HG03175 (cell line): Measurements from ENCODE around the gene GRK2.
"Not testable (repeated sequence)": the region's sequence is repeated elsewhere in the genome, so short reads cannot be mapped to it uniquely, and the experiment has no call there.

Experiments used
- ATAC-seq: cut with Tn5 transposase; IDR thresholded peaks from one replicate; pipeline ENCODE4 v1.9.1; 2021; ENCODE audit warnings: mild to moderate bottlenecking, moderate library complexity; ENCODE audit not compliant: unreplicated experiment

The GRK2 gene

GRCh38 chr11:67266449-67267187 is at the start of gene GRK2:
Gene GRK2 (plus strand): TSS chr11:67266473. CDS start chr11:67266700, 227 bp downstream.
- ATAC-seq = no peak

- no peak for ATAC-seq
These were observed 38.5 kb upstream of the GRK2 start for GRCh38 chr11:67227726-67228125.

- ATAC-seq = no peak
These were observed 35.9 kb upstream of the GRK2 start for GRCh38 chr11:67230406-67230805.

- no peak for ATAC-seq
These were observed 35.4 kb upstream of the GRK2 start for GRCh38 chr11:67230886-67231285.

DNA sequence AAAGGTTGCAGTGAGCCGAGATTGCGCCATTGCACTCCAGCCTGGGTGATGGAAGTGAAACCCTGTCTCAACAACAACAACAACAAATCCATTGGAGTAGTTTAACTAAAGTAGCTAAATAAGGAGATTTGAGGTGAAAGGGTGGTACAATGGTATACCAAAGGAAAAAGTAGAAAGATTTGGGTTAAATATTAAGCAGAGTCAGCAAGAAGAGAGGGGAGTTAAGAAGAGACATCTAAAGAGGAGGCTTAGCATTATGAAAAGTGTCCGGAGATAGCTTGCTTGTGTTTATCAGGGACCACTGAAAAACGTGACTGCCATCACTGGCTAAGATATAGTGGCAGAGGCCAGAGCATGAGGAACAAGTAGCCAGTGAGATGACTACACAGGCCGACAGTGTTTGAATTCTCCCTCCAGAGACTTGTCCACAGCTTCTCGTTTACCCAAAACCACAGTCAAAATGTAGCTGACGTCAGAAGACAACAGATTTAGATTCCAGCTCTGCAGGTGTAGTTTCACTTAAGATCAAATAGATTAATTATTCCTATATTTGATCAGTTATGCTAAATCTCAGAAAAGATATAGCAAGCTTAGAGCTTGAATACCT is 32.6 kb upstream of the GRK2 start:
- no peak for ATAC-seq

GRCh38 chr11:67234571-67234970 is 31.7 kb upstream of the GRK2 start:
- ATAC-seq = not testable (repeated sequence)

DNA sequence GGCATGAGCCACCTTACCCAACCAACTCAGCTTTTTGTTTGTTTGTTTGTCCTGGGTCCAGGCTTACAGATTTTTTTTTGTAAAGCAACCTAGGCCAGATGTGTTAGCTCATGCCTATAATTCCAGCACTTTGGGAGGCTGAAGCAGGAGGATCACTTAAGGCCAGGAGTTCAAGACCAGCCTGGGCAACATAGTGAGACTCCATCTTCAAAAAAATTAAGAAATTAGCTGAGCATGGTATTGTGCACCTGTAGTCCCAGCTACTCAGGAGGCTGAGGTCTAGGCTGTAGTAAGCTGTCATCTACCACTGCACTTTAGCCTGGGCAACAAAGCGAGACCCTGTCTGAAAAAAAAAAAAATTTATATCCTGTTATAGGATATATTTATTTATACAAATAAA is 28.7 kb upstream of the GRK2 start:
- ATAC-seq = no peak

GRCh38 chr11:67238894-67239782 is 27.1 kb upstream of the GRK2 start:
- ATAC-seq = no peak

DNA sequence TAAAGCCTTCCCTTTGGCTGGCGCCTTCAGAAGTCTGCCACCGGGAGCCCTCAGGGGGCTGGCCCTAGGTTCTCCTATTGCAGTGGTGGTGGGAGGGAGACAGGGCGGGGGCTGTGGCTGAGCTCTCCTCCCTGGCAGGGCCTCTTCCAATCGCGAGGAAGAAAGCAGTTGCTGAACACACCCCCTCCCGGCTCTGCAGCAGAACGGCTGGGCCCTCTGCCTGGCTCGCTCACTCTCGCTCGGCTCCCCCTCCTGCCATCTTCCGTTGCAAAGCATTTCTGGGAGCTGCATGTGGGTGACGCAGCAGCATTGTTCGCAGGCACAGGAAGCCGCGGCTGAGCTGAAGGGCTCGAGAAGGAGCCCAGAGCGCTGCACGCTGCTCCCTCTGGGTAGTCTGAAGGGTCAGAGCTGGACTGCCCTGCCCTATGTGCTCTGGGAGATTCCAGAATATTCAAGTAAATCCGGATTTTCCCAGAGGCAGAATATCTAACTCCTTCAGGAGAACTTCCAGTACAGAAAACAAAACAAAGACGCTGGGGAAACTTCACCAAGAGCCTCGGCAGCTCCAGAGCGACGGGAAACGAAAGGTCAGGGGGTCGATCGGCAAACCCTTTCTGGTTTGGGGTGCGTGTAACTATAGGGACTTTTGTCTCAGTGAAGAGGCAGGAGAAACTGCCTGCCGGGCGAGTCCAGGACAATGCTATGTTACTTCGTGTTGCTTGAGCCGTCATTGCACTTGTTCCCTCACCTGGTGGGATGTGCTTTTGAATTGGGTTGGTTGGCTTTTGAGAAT is 26.3 kb upstream of the GRK2 start:
- peak; percentile 90 for ATAC-seq

- ATAC-seq = no peak
These were observed 25.5 kb upstream of the GRK2 start for GRCh38 chr11:67240576-67241389.

- ATAC-seq = no peak
These were observed 23.7 kb upstream of the GRK2 start for GRCh38 chr11:67242548-67242947.

- ATAC-seq = no peak
These were observed 23.2 kb upstream of the GRK2 start for GRCh38 chr11:67243051-67243450.

- no peak for ATAC-seq
These were observed 21.2 kb upstream of the GRK2 start for GRCh38 chr11:67245046-67245445.

- no peak for ATAC-seq
These were observed 18.2 kb upstream of the GRK2 start for GRCh38 chr11:67247946-67248550.

GRCh38 chr11:67248653-67249052 is 17.6 kb upstream of the GRK2 start:
- no peak for ATAC-seq

GRCh38 chr11:67250059-67251043 is 15.9 kb upstream of the GRK2 start:
- no peak for ATAC-seq

DNA sequence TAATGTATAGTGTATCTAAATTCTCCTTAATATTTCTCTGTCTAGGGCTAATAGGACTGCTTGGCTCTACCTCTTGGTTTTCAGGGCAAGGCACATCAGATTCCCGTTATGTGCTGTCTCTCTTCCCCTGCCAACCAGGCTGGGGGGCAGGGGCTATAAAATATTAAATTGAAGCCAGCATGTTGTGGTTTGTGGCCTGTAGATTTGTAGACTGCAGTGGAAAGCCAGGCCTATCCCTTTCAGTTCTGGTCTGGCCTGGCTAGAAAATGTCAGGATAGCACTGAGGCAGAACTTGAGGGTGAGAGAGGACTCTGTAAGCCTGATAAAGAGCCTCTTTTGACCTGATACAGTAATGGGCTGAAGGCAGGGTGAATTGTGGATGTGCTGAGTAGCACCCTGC is 14.4 kb upstream of the GRK2 start:
- no peak for ATAC-seq

- ATAC-seq = no peak
These were observed 13.4 kb upstream of the GRK2 start for GRCh38 chr11:67252831-67253239.
